ENCODE measurements around the gene FBL. TPM values are rescaled to one million over a fixed set of nuclear protein-coding genes. Genes with fewer than 3 reads are reported as not detected.
A peak's percentile ranks its signal among the peaks of the same experiment; 100 is the strongest.
"Not testable (repeated sequence)": the region's sequence is repeated elsewhere in the genome, so short reads cannot be mapped to it uniquely, and the experiment has no call there.

The FBL gene
- polyA plus RNA-seq, 12 donors, result 213 to 300 (median 229) TPM; not detected in 1

- DNase-seq, result no peak
Observed at GRCh38 chr19:39826311-39826945, 19.8 kb downstream of the FBL start.

DNA sequence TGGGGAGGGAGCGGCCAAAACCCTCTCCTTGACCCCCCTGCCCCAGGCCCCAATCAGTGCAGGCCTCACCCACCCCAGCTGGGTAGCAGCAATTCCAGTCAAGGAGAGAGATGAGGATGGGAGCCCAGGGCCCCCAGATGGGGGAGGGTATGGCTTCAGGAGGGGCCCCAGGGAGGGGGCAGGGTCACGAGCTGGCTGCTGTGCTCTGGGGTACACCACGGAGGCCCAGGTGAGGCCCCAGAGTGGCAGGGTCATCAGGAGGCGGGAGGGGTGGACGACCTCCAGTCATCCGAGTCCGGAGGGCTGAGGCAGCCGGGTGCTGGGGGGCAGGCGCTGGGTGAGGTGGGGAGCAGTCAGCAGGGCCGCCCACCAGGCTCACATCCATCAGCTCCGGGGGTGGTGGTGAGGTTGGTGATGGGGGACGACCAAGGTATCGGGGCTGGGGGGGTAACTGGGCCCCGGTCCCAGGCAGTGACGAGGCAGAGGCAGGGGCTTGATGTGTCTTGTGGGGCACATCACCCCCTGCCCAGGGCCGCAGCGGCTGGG is 20.6 kb downstream of the FBL start:
- no peak for DNase-seq

DNA sequence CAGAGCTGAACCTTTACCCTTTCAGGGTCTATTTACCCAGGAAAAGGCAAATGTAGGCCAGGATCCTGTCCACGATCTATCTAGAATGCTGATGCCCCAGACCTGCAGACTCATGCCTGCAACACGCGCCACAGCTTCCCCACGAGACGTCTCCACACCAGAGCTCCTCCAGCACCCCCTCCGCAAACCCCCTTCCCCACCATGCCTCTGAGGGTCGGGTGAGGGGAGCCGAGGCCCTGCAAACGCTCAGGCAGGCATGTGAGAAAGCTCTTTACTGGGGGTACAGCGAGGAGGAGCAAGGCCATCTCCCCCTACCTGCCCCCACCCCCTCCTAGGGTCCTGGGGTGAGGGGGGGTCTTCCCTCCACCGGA is 21.1 kb downstream of the FBL start:
- DNase-seq, result no peak

DNA sequence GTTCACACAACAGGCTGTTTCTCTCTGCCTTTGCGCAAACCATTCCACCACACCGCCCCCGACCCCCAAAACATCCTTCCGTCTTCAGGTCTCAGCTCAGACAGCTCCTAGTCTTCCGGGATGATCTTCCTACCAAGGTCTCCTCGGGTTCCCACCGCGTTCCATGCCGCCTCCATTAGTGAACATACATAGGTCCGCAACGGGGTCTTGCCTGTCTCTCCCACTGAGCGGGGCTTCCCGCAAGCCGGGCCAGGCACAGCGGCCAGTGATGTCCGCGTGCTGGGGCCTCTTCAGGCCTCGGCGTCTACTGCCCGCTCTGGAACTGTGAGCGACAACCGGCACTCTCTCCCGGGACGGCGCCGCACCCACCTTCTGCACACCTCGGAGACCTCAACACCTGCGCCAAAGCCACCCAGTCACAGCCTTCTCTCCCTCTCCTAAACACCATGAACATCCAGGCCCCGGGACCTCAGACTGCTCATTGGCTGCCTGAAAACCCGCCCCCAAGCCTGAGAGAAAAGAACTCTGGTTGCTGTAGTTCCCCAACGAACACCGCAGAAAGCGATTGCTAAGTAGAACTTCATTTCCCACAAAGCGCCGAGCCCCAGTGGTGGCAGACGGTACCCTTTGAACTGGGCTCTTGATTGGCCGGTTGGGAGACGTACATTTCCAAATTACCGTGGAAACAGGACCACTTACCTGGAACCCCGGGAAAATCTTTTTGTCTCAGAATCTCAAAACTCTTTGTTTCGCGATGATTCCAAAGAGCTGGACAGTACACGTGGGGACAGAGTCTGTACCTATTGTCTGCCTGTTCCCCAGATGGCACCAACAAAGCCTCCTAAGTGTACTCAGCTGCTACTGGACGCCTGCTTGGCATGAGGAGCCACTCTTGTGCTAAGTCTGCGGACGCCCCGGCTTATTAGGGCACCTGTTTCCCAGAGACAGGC is 21.8 kb downstream of the FBL start:
- DNase-seq, result peak; percentile 90

- no peak for DNase-seq
Observed at GRCh38 chr19:39823686-39824085, 22.5 kb downstream of the FBL start.

- DNase-seq, result no peak
Observed at GRCh38 chr19:39820696-39821095, 25.5 kb downstream of the FBL start.

- DNase-seq, result no peak
Observed at GRCh38 chr19:39819786-39820185, 26.4 kb downstream of the FBL start.

GRCh38 chr19:39818626-39819097 is 27.5 kb downstream of the FBL start:
- DNase-seq, result no peak

GRCh38 chr19:39817888-39818561 is 28.2 kb downstream of the FBL start:
- no peak for DNase-seq

DNA sequence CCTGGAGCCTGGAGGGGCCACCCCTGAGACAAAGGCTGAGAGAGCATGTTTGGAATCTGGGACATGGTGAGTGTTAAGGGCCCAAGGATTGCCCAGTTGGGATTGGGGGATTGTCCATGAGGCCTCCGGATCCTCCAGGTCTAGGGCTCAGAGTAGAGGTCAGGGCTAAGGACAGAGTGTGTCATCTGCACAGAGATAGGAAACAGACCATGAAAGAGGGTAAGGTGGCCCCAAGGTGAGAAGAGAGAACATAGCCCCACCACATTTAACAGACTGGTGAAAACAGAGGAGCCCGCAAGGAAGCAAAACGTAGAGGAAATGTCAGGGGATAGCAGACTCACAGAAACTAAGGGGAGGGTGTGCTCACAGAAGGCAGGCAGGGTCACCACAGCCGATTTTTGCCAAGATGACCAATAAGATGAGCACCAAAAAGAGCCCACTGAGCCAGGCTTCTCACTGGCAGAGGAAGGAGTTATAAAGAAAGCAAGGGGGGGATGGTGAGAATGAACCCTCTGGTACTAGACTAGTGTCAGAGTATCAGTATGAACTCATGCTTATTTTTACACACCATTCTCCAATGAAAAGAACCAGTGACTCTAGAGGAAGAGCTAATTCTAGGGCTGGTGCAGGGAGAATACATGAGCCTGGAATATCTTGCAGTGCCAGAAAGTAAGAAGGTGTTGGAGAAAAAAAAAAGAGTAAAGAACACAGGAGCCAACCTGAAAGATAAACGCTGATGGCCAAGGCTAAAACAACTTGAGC is 29.7 kb downstream of the FBL start:
- no peak for DNase-seq

- DNase-seq, result no peak
Observed at GRCh38 chr19:39814595-39814994, 31.6 kb downstream of the FBL start.

DNA sequence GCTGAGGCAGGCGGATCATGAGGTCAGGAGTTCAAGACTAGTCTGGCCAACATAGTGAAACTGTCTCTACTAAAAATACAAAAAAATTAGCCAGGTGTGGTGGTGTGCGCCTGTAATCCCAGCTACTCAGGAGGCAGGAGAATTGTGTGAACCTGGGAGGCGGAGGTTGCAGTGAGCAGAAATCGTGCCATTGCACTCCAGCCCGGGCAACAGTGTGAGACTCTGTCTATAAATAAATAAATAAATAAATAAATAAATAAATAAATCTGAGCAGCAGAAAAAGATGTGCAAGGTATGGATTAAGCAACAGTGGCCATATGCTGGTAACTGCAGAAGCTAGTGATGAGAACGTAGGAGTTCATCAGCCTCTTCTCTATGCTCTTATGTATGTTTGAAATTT is 32.1 kb downstream of the FBL start:
- not testable (repeated sequence) for DNase-seq

DNA sequence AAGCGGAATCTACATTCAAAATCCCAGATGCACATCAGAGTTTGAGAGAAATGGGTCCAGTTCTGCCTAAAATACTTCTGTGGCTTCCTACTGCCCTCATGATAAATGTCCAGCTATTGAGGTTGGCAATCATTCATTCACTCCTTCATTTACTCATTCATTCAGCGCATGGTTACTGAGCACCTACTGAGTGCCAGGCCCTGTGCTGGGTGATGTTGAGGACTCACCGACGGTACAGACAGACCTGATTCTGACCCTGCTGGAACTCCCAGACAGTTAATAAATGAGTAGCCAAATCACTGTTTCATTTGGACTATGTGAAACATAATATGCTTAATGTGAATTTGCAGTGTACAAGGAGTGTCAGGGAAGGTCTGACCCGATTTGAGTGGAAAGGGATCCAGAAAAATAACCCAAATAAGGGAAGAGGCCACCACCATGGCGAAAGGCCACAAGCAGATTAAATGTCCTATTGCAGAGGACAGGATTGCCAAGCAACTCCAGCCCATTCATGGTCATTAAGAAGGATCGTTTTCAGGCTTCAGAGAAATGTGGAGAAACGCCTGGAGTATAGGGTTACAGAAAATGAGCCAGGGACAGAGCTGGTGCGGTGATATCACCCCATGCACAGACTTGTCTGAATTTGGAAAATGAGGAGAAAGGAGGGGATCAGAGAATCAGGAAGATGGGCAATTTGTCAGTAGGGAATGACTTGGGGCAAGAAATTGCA is 32.8 kb downstream of the FBL start:
- DNase-seq, result no peak

GRCh38 chr19:39811064-39811463 is 35.1 kb downstream of the FBL start:
- no peak for DNase-seq

GRCh38 chr19:39810424-39810823 is 35.8 kb downstream of the FBL start:
- DNase-seq, result no peak

GRCh38 chr19:39809368-39809767 is 36.8 kb downstream of the FBL start:
- no peak for DNase-seq

DNA sequence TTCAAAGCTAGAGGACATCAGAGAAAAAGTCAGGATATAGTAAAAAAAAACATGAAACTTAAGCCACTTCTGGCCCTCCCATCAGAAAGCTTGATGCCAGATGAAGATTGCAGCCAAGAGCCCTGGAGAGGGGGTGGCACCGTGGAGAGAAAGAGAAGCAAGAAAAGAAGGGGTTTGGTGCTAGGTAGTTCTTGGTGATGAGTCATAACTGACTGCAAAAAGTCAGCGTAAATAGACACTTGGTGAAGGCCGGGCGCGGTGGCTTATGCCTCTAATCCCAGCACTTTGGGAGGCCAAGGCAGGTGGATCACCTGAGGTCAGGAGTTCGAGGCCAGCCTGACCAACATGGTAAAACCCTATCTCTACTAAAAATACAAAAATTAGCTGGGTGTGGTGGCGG is 37.5 kb downstream of the FBL start:
- DNase-seq, result not testable (repeated sequence)

- DNase-seq, result no peak
Observed at GRCh38 chr19:39807846-39808364, 38.3 kb downstream of the FBL start.

DNA sequence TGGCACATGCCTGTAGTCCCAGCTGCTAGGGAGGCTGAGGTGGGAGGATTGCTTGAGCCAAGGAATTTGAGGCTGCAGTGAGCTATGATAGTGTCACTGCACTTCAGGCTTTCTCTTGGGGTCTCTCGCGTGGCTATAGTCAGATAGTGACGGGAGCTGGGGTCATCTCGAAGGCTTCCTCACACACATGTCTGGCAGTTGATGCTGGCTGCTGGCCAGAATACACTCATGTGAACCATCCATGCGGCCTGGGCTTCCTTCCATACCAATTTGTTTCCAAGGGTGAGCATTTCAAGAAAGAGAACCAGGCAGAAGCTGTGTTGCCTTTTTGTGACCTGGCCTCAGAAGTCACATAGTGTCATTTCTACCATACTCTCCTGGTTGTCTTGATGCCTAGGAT is 41.1 kb downstream of the FBL start:
- DNase-seq, result no peak

DNA sequence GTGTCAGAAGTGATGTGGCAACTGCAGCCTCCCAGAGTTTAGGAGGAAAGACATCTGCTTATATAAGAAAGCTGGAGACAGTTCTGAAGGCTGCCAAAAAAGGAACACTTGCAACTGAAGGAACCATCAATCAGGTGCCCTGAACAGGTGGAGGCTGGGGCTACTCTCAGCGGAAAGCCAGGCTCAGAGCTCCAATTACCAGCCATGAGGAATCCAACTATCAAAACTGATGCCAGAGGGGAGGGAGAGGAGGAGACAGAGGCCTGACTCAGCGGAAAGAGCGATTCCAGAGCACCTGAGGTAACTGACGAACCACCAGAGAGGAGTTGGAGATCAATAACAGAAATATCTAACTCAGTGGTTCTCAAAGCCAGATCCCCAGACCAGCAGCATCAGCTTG is 43.2 kb downstream of the FBL start:
- DNase-seq, result no peak

- DNase-seq, result no peak
Observed at GRCh38 chr19:39797083-39797482, 49.1 kb downstream of the FBL start.
